Neural progenitor cell (in vitro differentiated cells): Measurements from ENCODE around the gene TBC1D30.

ENCODE experiments used
- CTCF ChIP-seq: fragments of 200-600 bp; sonication (generic); IDR thresholded peaks from 2 replicates; pipeline ENCODE4 v1.5.1; 2017; ENCODE audit warnings: antibody characterized with exemption, mild to moderate bottlenecking
- EZH2 ChIP-seq: fragments of 200-600 bp; sonication (generic); IDR thresholded peaks from 2 replicates; pipeline ENCODE4 v1.6.1; 2017; ENCODE audit warnings: antibody characterized with exemption, mild to moderate bottlenecking, moderate library complexity
- EZH2phosphoT487 ChIP-seq: fragments of 200-600 bp; sonication (generic); IDR thresholded peaks from 2 replicates; pipeline ENCODE4 v1.6.1; 2017; ENCODE audit warnings: antibody characterized with exemption

GRCh38 chr12:64828713-64829112 is 4.3 kb downstream of the TBC1D30 start:
- TF ChIP-seq CTCF (no peak), EZH2phosphoT487 (no peak), EZH2 (no peak)
